Astrocyte (in vitro differentiated cells and primary cell): ENCODE measurements around the gene LMLN. TPM values are rescaled to one million over a fixed set of nuclear protein-coding genes. Genes with fewer than 3 reads are reported as not detected.

ENCODE experiments used
- DNase-seq: peaks from one replicate; pipeline ENCODE4 v3.0.0-alpha.2; 2010; ENCODE audit warnings: low read depth
- FAIRE-seq: peaks from 2 replicates; lab custom pipeline; 2011; peaks lifted over from hg19 to GRCh38; lab: Jason Lieb, UNC
- H2AFZ ChIP-seq: 2 replicates; pipeline ENCODE4 v1.6.0; 2012; ENCODE audit warnings: low read depth, low read length, inconsistent platforms
- H3K27ac ChIP-seq: 2 replicates; pipeline ENCODE4 v1.5.1; 2011; ENCODE audit warnings: low read depth, low read length, inconsistent platforms
- H3K27me3 ChIP-seq: 2 replicates; pipeline ENCODE4 v1.6.0; 2011; ENCODE audit warnings: low read length, inconsistent platforms; ENCODE audit not compliant: insufficient read depth
- H3K36me3 ChIP-seq: 2 replicates; pipeline ENCODE4 v1.5.1; 2011; ENCODE audit warnings: low read length, inconsistent platforms; ENCODE audit not compliant: insufficient read depth
- H3K4me1 ChIP-seq: 2 replicates; pipeline ENCODE4 v1.5.1; 2011; ENCODE audit warnings: low read length, inconsistent platforms; ENCODE audit not compliant: insufficient read depth
- H3K4me2 ChIP-seq: 2 replicates; pipeline ENCODE4 v1.6.0; 2012; ENCODE audit warnings: low read length, inconsistent platforms
- H3K4me3 ChIP-seq: 2 replicates; pipeline ENCODE4 v1.5.1; 2011; ENCODE audit warnings: low read depth, mild to moderate bottlenecking, low read length, inconsistent platforms; ENCODE audit not compliant: insufficient read depth
- H3K79me2 ChIP-seq: 2 replicates; pipeline ENCODE4 v1.6.0; 2012; ENCODE audit warnings: mild to moderate bottlenecking, low read length, inconsistent platforms; ENCODE audit not compliant: insufficient read depth
- H3K9ac ChIP-seq: 2 replicates; pipeline ENCODE4 v1.6.0; 2012; ENCODE audit warnings: mild to moderate bottlenecking, low read length, inconsistent platforms
- H3K9me3 ChIP-seq: 2 replicates; pipeline ENCODE4 v1.5.1; 2012; ENCODE audit warnings: low read depth, mild to moderate bottlenecking, low read length, inconsistent platforms; ENCODE audit not compliant: insufficient read depth
- H4K20me1 ChIP-seq: 2 replicates; pipeline ENCODE4 v1.6.0; 2012; ENCODE audit warnings: low read length, inconsistent platforms; ENCODE audit not compliant: insufficient read depth
- H3K27ac Mint-ChIP-seq: one replicate; pipeline ENCODE4 v1.8.0; 2021; ENCODE audit warnings: mild to moderate bottlenecking, mixed read lengths; ENCODE audit not compliant: unreplicated experiment
- H3K27me3 Mint-ChIP-seq: one replicate; pipeline ENCODE4 v1.8.0; 2021; ENCODE audit warnings: low read depth, mixed read lengths; ENCODE audit not compliant: unreplicated experiment
- H3K36me3 Mint-ChIP-seq: one replicate; pipeline ENCODE4 v1.8.0; 2021; ENCODE audit warnings: low read depth, mixed read lengths; ENCODE audit not compliant: unreplicated experiment
- H3K4me1 Mint-ChIP-seq: one replicate; pipeline ENCODE4 v1.8.0; 2021; ENCODE audit warnings: low read depth, mixed read lengths; ENCODE audit not compliant: unreplicated experiment
- H3K4me3 Mint-ChIP-seq: one replicate; pipeline ENCODE4 v1.8.0; 2021; ENCODE audit warnings: mild to moderate bottlenecking, moderate library complexity, mixed read lengths; ENCODE audit not compliant: unreplicated experiment
- H3K9me3 Mint-ChIP-seq: one replicate; pipeline ENCODE4 v1.8.0; 2021; ENCODE audit warnings: mild to moderate bottlenecking, mixed read lengths; ENCODE audit not compliant: unreplicated experiment
- CTCF ChIP-seq: IDR thresholded peaks from 2 replicates; pipeline ENCODE4 v1.5.1; 2011; ENCODE audit warnings: low read depth, mild to moderate bottlenecking, inconsistent platforms, low read length, moderate library complexity; ENCODE audit not compliant: insufficient read depth
- EZH2 ChIP-seq: IDR thresholded peaks from 2 replicates; pipeline ENCODE4 v1.6.1; 2012; ENCODE audit warnings: mild to moderate bottlenecking, low read length, inconsistent platforms; ENCODE audit not compliant: insufficient read depth
- total RNA-seq: library from RNA; stranded (reverse); gene quantifications from 2 replicates; pipeline ENCODE4 v1.2.1, GENCODE V29; 2021

LMLN gene
- total RNA-seq, 1 donor from 2014 or later, result 6.5 TPM

- no peaks in the 10 kb centered on the region for H3K9me3 Mint-ChIP-seq
- Histone ChIP-seq H3K27me3 (no peaks in the 10 kb centered on the region), H3K36me3 (peaks cover 29% of the 10 kb centered on the region), H3K9ac (peak overlapping the region; percentile 96), H3K4me2 (peak overlapping the region; percentile 90), H3K4me1 (peaks cover 34% of the 10 kb centered on the region), H4K20me1 (peaks cover 40% of the 10 kb centered on the region), H3K27ac (peak overlapping the region; percentile 94), H3K79me2 (peaks cover 43% of the 10 kb centered on the region), H2AFZ (peak overlapping the region; percentile 57), H3K4me3 (peak overlapping the region; percentile 94), H3K9me3 (no peaks in the 10 kb centered on the region)
- H3K27ac Mint-ChIP-seq, result peak overlapping the region; percentile 99
- peaks cover 12% of the 10 kb centered on the region for H3K4me1 Mint-ChIP-seq
- H3K4me3 Mint-ChIP-seq, result peak overlapping the region; percentile 99
- H3K36me3 Mint-ChIP-seq, result peaks cover 21% of the 10 kb centered on the region
- DNase-seq (no peak), FAIRE-seq (no peak)
- TF ChIP-seq EZH2 (no peak), CTCF (no peak)
- H3K27me3 Mint-ChIP-seq, result no peaks in the 10 kb centered on the region
These were observed 10.7 kb upstream of the LMLN start for GRCh38 chr3:197949191-197949777.

- Histone ChIP-seq H3K9ac (peak within 1 kb of the TSS; percentile 96), H2AFZ (peak within 1 kb of the TSS; percentile 57), H4K20me1 (peaks cover 47% of the 10 kb centered on the region), H3K27me3 (no peaks in the 10 kb centered on the region), H3K36me3 (peaks cover 36% of the 10 kb centered on the region), H3K9me3 (no peaks in the 10 kb centered on the region), H3K4me3 (peak within 1 kb of the TSS; percentile 94), H3K27ac (peak within 1 kb of the TSS; percentile 94), H3K4me2 (peak within 1 kb of the TSS; percentile 90), H3K4me1 (peaks cover 38% of the 10 kb centered on the region), H3K79me2 (peaks cover 50% of the 10 kb centered on the region)
- Mint-ChIP-seq H3K4me3 (peak within 1 kb of the TSS; percentile 99), H3K9me3 (no peaks in the 10 kb centered on the region), H3K36me3 (peaks cover 25% of the 10 kb centered on the region), H3K27me3 (no peaks in the 10 kb centered on the region), H3K27ac (peak within 1 kb of the TSS; percentile 99), H3K4me1 (peaks cover 19% of the 10 kb centered on the region)
- DNase-seq, result peak; percentile 87
- peak; percentile 78 for FAIRE-seq
- TF ChIP-seq CTCF, result no peak
- no peak for TF ChIP-seq EZH2
These were observed 10.0 kb upstream of the LMLN start, which contains the start of gene RPL35A for GRCh38 chr3:197949778-197950676. TSS of gene RPL35A (plus strand) at chr3:197950190. CDS start at chr3:197950968, 778 bp downstream.
